HepG2 (cell line): ENCODE data around the gene STK10.

Experiments used
- CTCF ChIP-seq: sonication (generic); formaldehyde crosslinking; IDR thresholded peaks from 2 replicates; pipeline ENCODE4 v1.5.0; 2020; ENCODE audit warnings: mild to moderate bottlenecking, missing genetic modification reagents, moderate library complexity
- ELF1 ChIP-seq: sonication (generic); formaldehyde crosslinking; IDR thresholded peaks from 2 replicates; pipeline ENCODE4 v1.4.0; 2020; ENCODE audit warnings: missing genetic modification reagents
- FOXA1 ChIP-seq, 2 experiments: fragments of 450-650 bp in 1 of 2; sonication (generic) in 1 of 2; formaldehyde crosslinking in 1 of 2; IDR thresholded peaks; 2 replicates each; pipeline versions ENCODE4 v1.4.0 to v1.6.1; 2016 to 2020; ENCODE audit warnings: missing genetic modification reagents in 1 of 2
- IKZF1 ChIP-seq: fragments of 450-650 bp; IDR thresholded peaks from 2 replicates; pipeline ENCODE4 v1.7.1; 2016
- JUNB ChIP-seq: sonication (generic); formaldehyde crosslinking; IDR thresholded peaks from 2 replicates; pipeline ENCODE4 v1.8.0; 2022; ENCODE audit warnings: missing genetic modification reagents, mild to moderate bottlenecking, borderline replicate concordance
- MAFK ChIP-seq, 2 experiments: IDR thresholded peaks in 1 of 2; conservative IDR thresholded peaks in 1 of 2; 2 replicates each; pipeline ENCODE4 v1.6.1; 2011; ENCODE audit warnings: improper control_type of control experiment in 2 of 2, low read length in 2 of 2
- NPAS2 ChIP-seq: sonication (generic); formaldehyde crosslinking; IDR thresholded peaks from 2 replicates; pipeline ENCODE4 v1.8.0; 2022; ENCODE audit warnings: mild to moderate bottlenecking, missing genetic modification reagents, borderline replicate concordance
- PHF21A ChIP-seq: sonication (generic); formaldehyde crosslinking; IDR thresholded peaks from 2 replicates; pipeline ENCODE4 v1.5.0; 2020; ENCODE audit warnings: mild to moderate bottlenecking, missing genetic modification reagents
- POLR2A ChIP-seq, 2 experiments: IDR thresholded peaks; 2 replicates each; pipeline ENCODE4 v1.6.1; 2011; ENCODE audit warnings: low read depth in 2 of 2, low read length in 2 of 2, mild to moderate bottlenecking in 1 of 2, moderate library complexity in 1 of 2; ENCODE audit not compliant: insufficient read depth in 1 of 2
- POLR2G ChIP-seq: fragments of 200-400 bp; formaldehyde crosslinking; IDR thresholded peaks from 2 replicates; pipeline ENCODE4 v1.6.1; 2018; ENCODE audit warnings: mild to moderate bottlenecking, low read depth, low read length, moderate library complexity
- RAD21 ChIP-seq: fragments of 450-650 bp; formaldehyde crosslinking; IDR thresholded peaks from 2 replicates; pipeline ENCODE4 v1.5.0; 2020; ENCODE audit warnings: mild to moderate bottlenecking
- RARG ChIP-seq: sonication (generic); formaldehyde crosslinking; IDR thresholded peaks from 2 replicates; pipeline ENCODE4 v1.4.0; 2020; ENCODE audit warnings: low read depth, mild to moderate bottlenecking, missing genetic modification reagents
- RCOR2 ChIP-seq: IDR thresholded peaks from 2 replicates; pipeline ENCODE4 v1.6.1; 2016; ENCODE audit warnings: missing biosample characterization, missing genetic modification reagents
- SP1 ChIP-seq, 2 experiments: fragments of 450-650 bp in 1 of 2; sonication (generic) in 1 of 2; formaldehyde crosslinking in 1 of 2; IDR thresholded peaks; 2 replicates each; pipeline versions ENCODE4 v1.4.0 to v1.6.1; 2016 to 2020; ENCODE audit warnings: missing genetic modification reagents in 1 of 2

DNA sequence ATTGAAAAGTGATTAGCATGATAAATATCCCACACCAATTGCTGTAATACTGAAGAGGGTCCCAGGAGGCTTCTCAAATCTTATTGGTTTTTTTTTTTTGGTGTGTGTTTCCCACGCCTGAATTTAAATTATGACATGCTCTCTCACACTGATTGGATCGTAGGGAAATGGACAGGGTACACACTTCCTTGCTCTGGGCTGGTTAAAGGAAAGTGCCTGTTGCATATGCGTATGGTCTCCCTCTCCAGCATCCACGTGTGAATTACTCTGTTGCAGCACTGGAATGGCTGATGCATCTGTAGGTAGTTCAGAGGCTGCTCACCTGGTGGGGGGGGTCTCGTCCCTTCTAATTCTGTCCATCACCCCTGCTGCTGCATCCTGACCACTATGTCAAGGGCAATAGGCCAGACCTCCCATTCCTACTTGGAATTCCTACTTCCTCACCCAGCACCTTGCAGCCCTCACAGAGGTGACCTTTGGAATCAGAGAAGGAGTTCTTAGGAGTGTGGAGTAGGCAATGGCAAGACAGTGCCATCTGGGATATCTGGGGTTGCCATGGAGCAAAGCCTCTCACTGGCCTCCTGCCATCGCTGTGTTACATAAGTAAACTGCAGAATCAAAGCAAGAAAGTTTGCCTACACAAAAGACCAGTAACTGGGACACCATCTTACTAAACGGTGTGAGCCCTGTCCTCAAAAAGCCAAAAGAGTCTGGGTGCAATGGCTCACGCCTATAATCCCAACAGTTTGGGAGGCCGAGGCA, 110.2 kb downstream of the STK10 start:
- TF ChIP-seq RAD21 (CRISPR knock-in tag) (no peak), IKZF1 (no peak), PHF21A (CRISPR knock-in tag) (no peak), MAFK (conservative IDR thresholded peaks at IDR 0.05 in 1 of 2, IDR thresholded peaks at IDR 0.05 in 1 of 2; ENCODE audit: low read length in 2 of 2) (no peak), POLR2A (IDR thresholded peaks at IDR 0.05; ENCODE audit: insufficient read depth in 1 of 2, low read depth in 2 of 2, low read length in 2 of 2) (no peak), CTCF (CRISPR knock-in tag) (no peak), POLR2G (no peak), NPAS2 (CRISPR knock-in tag) (no peak), FOXA1 (IDR thresholded peaks at IDR 0.05) (no peak), FOXA1 (CRISPR knock-in tag; IDR thresholded peaks at IDR 0.05) (no peak), ELF1 (CRISPR knock-in tag) (no peak), SP1 (IDR thresholded peaks at IDR 0.05) (no peak), SP1 (CRISPR knock-in tag; IDR thresholded peaks at IDR 0.05) (no peak), RCOR2 (CRISPR knock-in tag) (no peak), RARG (CRISPR knock-in tag) (no peak), JUNB (no peak)
